Hypothalamus (tissue), 51 donors: ENCODE results near the gene CPHXL.

Experiments used
- DNase-seq, 51 donors: peaks; one replicate each; lab custom pipeline; 2025; lab: John Stamatoyannopoulos, UW

CPHXL gene

DNA sequence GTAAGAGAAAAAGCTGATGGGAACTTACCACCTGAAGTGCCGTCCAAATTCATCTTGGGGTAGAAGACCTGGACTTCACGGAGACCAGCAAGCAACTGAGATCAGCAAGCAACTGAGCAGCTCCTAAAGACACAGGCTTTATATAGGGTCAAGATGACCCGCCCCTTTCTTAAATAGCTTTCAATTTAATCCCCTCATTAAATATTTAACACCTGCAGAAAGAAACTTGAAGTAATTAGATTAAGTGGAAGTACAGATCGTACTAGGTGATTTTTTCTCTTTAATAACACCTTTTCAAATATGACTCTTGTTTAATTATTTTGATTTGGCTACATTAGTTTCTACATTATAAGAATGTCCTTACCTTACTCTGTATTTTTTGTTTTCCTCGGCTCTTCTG is at the start of gene CPHXL:
Gene CPHXL (minus strand): TSS at position 101 of the 400 bp plus-strand sequence. CDS start 48 bp downstream, at position 53.
- no peak for DNase-seq

GRCh38 chr16:75774197-75774596 is 47.9 kb upstream of the CPHXL start:
- no peak for DNase-seq

- no peak for DNase-seq
These were observed 43.8 kb upstream of the CPHXL start for GRCh38 chr16:75770051-75770450.

DNA sequence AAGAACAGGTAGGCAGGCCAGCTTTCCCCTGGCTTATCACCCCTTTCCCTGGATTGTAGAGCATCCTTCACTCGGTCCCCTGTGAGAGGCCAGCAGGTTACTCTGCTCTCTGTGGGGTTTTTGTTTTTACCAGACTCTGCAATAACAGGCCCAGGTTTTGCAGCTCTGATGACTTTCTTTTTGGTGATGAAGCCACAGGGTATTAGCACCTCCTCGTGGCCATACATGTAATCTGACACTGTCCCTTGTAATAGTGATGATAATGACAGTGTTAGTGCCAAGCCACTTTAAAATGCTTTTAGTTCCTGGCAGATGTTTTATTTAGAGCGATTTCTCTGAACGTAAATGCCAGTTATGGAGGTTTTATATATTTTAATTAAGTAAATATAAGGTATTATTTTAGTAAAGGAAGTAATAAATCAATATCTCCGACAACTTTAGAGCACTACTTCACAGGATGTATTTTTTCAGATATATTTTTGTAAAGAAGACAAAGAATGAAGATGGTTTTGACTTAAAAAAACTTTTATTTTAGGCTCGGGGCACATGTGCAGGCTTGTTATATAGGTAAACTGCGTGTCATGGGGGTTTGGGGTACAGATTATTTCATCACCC is 38.0 kb upstream of the CPHXL start:
- peak in 38 of 51 donors; percentile 1 to 75 (median 28) for DNase-seq

GRCh38 chr16:75763204-75763603 is 36.9 kb upstream of the CPHXL start:
- DNase-seq, result no peak

DNA sequence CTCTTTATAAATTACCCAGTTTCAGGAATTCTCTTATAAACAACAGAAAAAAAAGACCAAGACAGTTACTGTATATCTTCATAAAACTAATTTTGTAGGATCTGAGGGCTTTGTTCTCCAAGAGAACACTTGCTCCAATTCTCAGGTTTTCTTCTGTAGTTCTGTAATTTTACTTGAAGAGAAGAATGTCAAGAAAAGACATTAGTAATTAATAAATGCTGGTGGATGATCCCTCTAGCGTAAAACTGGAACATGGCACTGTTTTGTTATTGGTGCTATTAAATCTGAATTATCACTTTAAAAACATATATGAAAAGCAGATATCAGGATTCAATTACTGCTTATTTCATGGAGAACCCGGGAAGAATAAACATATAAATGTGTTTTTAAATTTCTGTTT is 36.5 kb upstream of the CPHXL start:
- DNase-seq, result no peak

GRCh38 chr16:75761108-75761507 is 34.8 kb upstream of the CPHXL start:
- no peak for DNase-seq

- no peak for DNase-seq
These were observed 33.8 kb upstream of the CPHXL start for GRCh38 chr16:75760018-75760519.

DNA sequence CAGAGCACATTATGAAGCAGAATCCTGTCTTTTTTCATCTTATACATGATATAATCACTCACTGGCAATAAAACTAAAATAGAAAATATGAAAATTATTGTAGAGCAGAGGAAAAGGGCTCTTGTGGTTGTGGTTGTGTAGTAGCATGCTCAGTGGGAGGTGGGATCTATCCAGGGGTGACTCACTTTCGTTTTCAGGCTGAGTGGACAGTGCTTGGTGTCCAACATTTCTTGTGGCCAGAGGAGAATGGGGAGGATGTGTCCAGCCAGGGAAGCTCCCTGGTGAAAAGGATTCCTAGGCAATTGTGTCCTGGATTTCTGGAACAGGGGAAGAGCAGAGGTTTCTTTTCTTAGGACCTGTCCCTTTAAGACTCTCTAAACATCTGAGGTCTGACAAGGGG is 31.9 kb upstream of the CPHXL start:
- no peak for DNase-seq

DNA sequence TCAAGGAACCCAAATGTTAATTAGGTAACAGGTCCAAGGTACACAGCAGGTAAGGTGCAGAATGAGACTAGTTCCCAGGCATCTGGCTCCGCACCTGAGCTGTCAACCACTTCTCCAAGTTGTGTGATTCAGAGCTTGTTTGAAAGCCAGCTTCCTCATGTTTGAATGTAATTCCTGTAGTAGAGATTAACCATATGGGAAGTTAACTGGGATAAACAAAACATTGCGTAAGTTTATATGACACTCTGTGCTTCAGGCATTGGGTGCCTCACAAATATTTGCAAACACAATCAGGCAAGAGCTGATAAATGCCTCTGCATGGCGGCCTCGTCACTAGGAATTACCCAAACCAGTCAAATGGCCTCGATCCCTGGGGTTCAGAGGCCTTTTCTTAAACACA is 27.9 kb upstream of the CPHXL start:
- no peak for DNase-seq

- no peak for DNase-seq
These were observed 24.2 kb upstream of the CPHXL start for GRCh38 chr16:75750528-75750927.

DNA sequence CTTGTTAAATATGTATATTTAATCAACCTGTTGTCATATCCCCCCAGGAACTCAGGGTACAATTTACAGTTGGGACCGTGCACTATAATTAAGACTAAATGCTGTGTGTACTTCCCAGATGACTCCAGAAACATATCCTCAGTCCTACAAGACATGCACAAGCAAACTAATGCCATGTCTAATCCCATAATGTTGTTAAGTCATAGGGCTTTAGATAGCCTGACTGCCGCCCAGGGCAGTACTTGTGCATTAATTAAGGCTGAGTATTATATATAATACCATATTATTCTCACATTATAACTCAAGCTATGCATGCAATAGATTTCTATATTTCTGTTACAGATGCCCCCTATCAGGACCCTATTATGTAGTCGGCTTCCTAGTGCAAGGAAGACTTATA is 20.1 kb upstream of the CPHXL start:
- DNase-seq, result no peak

GRCh38 chr16:75745823-75746222 is 19.5 kb upstream of the CPHXL start:
- DNase-seq, result no peak

GRCh38 chr16:75745242-75745641 is 19.0 kb upstream of the CPHXL start:
- DNase-seq, result no peak

DNA sequence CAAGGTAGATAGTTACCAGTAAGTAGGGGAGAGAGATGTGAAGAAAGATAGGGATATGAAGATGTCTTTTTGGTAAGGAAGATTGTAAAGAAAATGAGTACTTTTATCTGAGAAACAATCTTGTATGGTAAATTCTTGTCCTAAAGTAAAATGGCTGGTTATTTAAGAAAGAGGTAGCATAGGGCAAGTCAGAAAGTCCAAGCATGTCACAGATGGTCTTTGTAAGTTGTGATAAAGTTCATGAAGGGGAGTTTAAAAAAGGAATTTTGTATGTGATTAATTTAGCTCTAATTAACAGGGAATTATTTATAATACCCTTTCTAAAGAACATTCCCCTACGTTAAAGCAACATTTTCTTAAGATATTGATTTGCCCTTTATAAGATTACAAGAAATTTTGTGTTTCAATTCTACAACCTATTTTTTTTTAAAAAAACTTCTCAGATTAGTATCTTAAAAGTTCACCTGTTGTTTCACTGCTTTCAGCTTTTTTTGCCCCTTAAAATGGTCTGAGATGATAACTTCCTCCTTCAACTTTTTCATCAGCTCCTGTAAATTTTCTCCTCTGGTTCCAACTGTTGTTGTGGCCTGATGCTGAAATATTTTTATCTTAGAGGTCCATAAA is 16.2 kb upstream of the CPHXL start:
- DNase-seq, result no peak

GRCh38 chr16:75733305-75734211 is 7.3 kb upstream of the CPHXL start:
- DNase-seq, result peak in 23 of 51 donors; percentile 1 to 45 (median 10)

GRCh38 chr16:75732871-75733270 is 6.6 kb upstream of the CPHXL start:
- no peak for DNase-seq

DNA sequence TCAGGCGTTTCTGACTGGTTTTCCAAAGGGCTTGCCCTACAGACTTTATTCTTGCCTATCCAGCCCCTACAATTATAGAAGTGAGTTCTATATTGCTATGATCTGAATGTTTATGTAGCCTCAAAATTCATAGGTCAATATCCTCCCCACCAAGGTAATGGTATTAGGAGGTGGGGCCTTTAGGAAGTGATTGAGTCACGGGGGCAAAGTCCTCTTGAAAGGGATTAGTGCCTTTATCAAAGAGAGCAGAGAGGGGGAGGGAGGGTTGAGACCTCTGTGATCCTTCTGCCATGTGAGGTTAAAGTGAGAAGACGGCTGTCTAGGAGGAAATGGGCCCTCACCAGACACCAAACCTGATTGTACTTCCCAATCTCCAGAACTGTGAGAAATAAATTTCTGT is 931 bp upstream of the CPHXL start:
- no peak for DNase-seq

GRCh38 chr16:75718452-75718851 is 7.8 kb downstream of the CPHXL start:
- no peak for DNase-seq

GRCh38 chr16:75714661-75715060 is 11.6 kb downstream of the CPHXL start:
- no peak for DNase-seq

DNA sequence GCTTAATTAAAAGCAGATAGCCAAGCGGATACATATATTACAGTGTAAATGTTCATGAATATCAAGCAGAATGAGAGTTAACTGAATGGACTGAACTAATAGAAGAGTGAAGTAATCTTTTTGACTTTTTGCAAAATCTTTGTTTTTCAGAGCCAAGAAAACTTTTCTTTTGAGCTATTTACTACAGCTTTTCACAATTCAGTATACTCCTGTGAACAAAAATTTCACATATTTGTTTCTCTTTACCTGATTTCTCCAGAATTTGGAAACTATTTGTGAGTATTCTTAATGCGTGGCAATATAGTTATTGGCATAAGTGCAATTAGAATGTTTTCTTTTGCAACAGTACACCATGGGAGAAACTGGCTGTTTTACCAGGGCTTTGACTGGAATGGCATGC is 15.9 kb downstream of the CPHXL start:
- no peak for DNase-seq
